Body of pancreas (tissue), 4 donors: ENCODE measurements around the gene RAB42. TPM values are rescaled to one million over a fixed set of nuclear protein-coding genes. Genes with fewer than 3 reads are reported as not detected.

ENCODE experiments used
- ATAC-seq: fragments of 150-250 bp; one replicate; pipeline ENCODE4 v1.9.1; 2016
- DNase-seq, 4 donors: peaks; one replicate each; pipeline ENCODE4 v3.0.0-alpha.2; 2019
- H3K27ac ChIP-seq, 4 donors: fragments of 200-600 bp; sonication (generic); 1 replicate in 3 of 4; 2 replicates in 1 of 4; pipeline versions ENCODE4 v1.5.1 to v1.6.1; 2016 to 2019; ENCODE audit warnings: mild to moderate bottlenecking in 1 of 4, mixed read lengths in 1 of 4, moderate library complexity in 1 of 4
- H3K27me3 ChIP-seq, 2 donors: fragments of 200-600 bp; sonication (generic); one replicate each; pipeline ENCODE4 v1.6.0; 2016; ENCODE audit warnings: mild to moderate bottlenecking in 1 of 2
- H3K36me3 ChIP-seq, 2 donors: fragments of 200-600 bp; sonication (generic); replicated peaks in 1 of 2; 2 replicates each; pipeline ENCODE4 v1.5.1; 2016; ENCODE audit warnings: low read depth in 2 of 2; ENCODE audit not compliant: insufficient read depth in 1 of 2
- H3K4me1 ChIP-seq: fragments of 200-600 bp; sonication (generic); one replicate; pipeline ENCODE4 v1.6.0; 2016
- H3K4me3 ChIP-seq, 2 donors: fragments of 200-600 bp; sonication (generic); 1 replicate in 1 of 2; 2 replicates in 1 of 2; pipeline ENCODE4 v1.5.1; 2016 to 2019
- H3K9me3 ChIP-seq, 3 donors: fragments of 200-600 bp; sonication (generic); 1 replicate in 2 of 3; 2 replicates in 1 of 3; pipeline ENCODE4 v1.5.1; 2016
- POLR2A ChIP-seq, 3 donors: fragments of 450-650 bp; IDR thresholded peaks; one replicate each; pipeline ENCODE4 v1.6.1; 2016; ENCODE audit warnings: antibody characterized with exemption in 3 of 3, mild to moderate bottlenecking in 2 of 3
- WGBS, 2 donors: methylation state at CpG; one replicate each; pipeline ENCODE4 v1.1.5; 2017; 5-methylcytosine and 5-hydroxymethylcytosine counted together
- intact Hi-C: fragments of 100-400 bp; cut with DNase I; formaldehyde crosslinking; loops from one replicate; pipeline ENCODE4 v1.15.1; 2023
- total RNA-seq, 2 donors: library from RNA; depleted of rRNA; stranded (reverse); fragments of >200 nt; gene quantifications; one replicate each; pipeline ENCODE4 v1.1.0, GENCODE V29; 2016
- TF ChIP-seq, protein P1 (sequence below), 7 experiments: fragments of 450-650 bp in 4 of 7; fragments of 200-600 bp in 3 of 7; sonication (generic) in 3 of 7; IDR thresholded peaks; one replicate each; pipeline ENCODE4 v1.5.1; 2016 to 2019; ENCODE audit warnings: antibody characterized with exemption in 7 of 7

The RAB42 gene
- total RNA-seq, 2 donors from 2014 or later: 2.9 TPM; not detected in 1

- peaks cover 0 to 2% of the 10 kb centered on the region in 2 donors for H3K36me3 ChIP-seq
- peak within 1 kb of the TSS; percentile 62 to 81 (median 70) for H3K27ac ChIP-seq
- TF ChIP-seq, protein P1, sequence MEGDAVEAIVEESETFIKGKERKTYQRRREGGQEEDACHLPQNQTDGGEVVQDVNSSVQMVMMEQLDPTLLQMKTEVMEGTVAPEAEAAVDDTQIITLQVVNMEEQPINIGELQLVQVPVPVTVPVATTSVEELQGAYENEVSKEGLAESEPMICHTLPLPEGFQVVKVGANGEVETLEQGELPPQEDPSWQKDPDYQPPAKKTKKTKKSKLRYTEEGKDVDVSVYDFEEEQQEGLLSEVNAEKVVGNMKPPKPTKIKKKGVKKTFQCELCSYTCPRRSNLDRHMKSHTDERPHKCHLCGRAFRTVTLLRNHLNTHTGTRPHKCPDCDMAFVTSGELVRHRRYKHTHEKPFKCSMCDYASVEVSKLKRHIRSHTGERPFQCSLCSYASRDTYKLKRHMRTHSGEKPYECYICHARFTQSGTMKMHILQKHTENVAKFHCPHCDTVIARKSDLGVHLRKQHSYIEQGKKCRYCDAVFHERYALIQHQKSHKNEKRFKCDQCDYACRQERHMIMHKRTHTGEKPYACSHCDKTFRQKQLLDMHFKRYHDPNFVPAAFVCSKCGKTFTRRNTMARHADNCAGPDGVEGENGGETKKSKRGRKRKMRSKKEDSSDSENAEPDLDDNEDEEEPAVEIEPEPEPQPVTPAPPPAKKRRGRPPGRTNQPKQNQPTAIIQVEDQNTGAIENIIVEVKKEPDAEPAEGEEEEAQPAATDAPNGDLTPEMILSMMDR (IDR thresholded peaks at IDR 0.05): peak in 1 of 7 experiments; percentile 24
- TF ChIP-seq POLR2A (IDR thresholded peaks at IDR 0.05): peak; percentile 33 to 83 (median 81)
- peaks cover 19% of the 10 kb centered on the region for H3K4me1 ChIP-seq
- H3K9me3 ChIP-seq: no peaks in the 10 kb centered on the region
- H3K27me3 ChIP-seq: no peaks in the 10 kb centered on the region
- whole genome bisulfite sequencing, 2 donors: 0% methylated on average over 19 to 63 of the region's 63 CpGs
- ATAC-seq (peak; percentile 99), DNase-seq (peak; percentile 96 to 98 (median 97))
- peak within 1 kb of the TSS; percentile 12 to 97 for H3K4me3 ChIP-seq
- intact Hi-C loops: no loop called here
These were observed 39.1 kb upstream of the RAB42 start, which contains the start of gene TRNAU1AP for GRCh38 chr1:28552758-28553663. TRNAU1AP (plus strand) TSS chr1:28553085; CDS start chr1:28553111, 26 bp downstream.

- DNase-seq (no peak), ATAC-seq (no peak)
- TF ChIP-seq, protein P1 (IDR thresholded peaks at IDR 0.05): no peak
- TF ChIP-seq POLR2A (IDR thresholded peaks at IDR 0.05): no peak
- Histone ChIP-seq H3K36me3 (peaks cover 15 to 32% of the 10 kb centered on the region in 2 donors), H3K9me3 (no peaks in the 10 kb centered on the region), H3K27me3 (no peaks in the 10 kb centered on the region), H3K27ac (no peak overlapping the region), H3K4me3 (no peak overlapping the region), H3K4me1 (no peaks in the 10 kb centered on the region)
- WGBS, 2 donors: 91 to 93% methylated on average over 3 of the region's 3 CpGs
- intact Hi-C loops: no loop called here
These were observed 31.2 kb upstream of the RAB42 start for GRCh38 chr1:28560886-28561285.

DNA sequence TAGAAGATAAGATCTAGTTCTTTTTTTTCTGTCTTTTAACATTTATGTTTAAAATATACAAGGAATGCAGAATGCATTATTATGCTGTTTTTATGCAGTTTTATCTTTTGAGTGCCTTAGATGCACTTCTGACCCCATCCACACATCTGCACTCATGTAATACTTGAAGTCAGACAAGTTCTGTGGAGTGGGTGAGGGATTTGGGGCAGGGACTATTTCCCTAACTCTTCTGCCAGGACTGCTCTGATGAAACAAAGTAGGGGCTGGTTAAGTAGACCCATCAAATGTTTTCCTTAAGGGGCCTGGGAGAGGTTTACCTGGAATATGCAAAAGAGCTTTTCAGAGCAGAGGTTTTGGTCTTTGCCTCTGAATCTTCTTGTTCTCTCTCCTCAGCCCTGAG, 27.8 kb upstream of the RAB42 start:
- no peak overlapping the region for H3K27ac ChIP-seq
- peaks cover 18 to 32% of the 10 kb centered on the region in 2 donors for H3K36me3 ChIP-seq
- no peaks in the 10 kb centered on the region for H3K27me3 ChIP-seq
- H3K4me1 ChIP-seq: no peaks in the 10 kb centered on the region
- intact Hi-C loops: no loop called here
- no peak for TF ChIP-seq POLR2A (IDR thresholded peaks at IDR 0.05)
- TF ChIP-seq, protein P1 (IDR thresholded peaks at IDR 0.05): no peak
- DNase-seq (no peak), ATAC-seq (no peak)
- no peak overlapping the region for H3K4me3 ChIP-seq
- H3K9me3 ChIP-seq: no peaks in the 10 kb centered on the region

GRCh38 chr1:28565040-28565439, 27.0 kb upstream of the RAB42 start:
- intact Hi-C loops: no loop called here
- H3K36me3 ChIP-seq: peaks cover 18 to 28% of the 10 kb centered on the region in 2 donors
- H3K9me3 ChIP-seq: no peaks in the 10 kb centered on the region
- no peak overlapping the region for H3K27ac ChIP-seq
- H3K4me1 ChIP-seq: no peaks in the 10 kb centered on the region
- ATAC-seq: no peak
- no peak for DNase-seq
- TF ChIP-seq POLR2A (IDR thresholded peaks at IDR 0.05): no peak
- TF ChIP-seq, protein P1 (IDR thresholded peaks at IDR 0.05): no peak
- no peaks in the 10 kb centered on the region for H3K27me3 ChIP-seq
- 96 to 100% methylated on average over 6 to 7 of the region's 7 CpGs for WGBS, 2 donors
- no peak overlapping the region for H3K4me3 ChIP-seq
